Activated naive CD4-positive, alpha-beta T cell treated with anti-CD3 and anti-CD28 coated beads for 36 hours (primary cell): ENCODE results near the gene S1PR4. TPM values are rescaled to one million over a fixed set of nuclear protein-coding genes. Genes with fewer than 3 reads are reported as not detected.

Experiments used
- CTCF ChIA-PET: fragments of 350-600 bp; sonication (Branson Sonifier 250); formaldehyde crosslinking; loops from one replicate; lab custom pipeline; 2021; ENCODE audit warnings: antibody characterized with exemption; lab: Charles Lee
- DNase-seq: peaks from one replicate; pipeline ENCODE4 v3.0.0-alpha.2; 2020
- H3K27ac Mint-ChIP-seq: one replicate; pipeline ENCODE4 v1.8.0; 2021; ENCODE audit warnings: mild to moderate bottlenecking, mixed read lengths
- H3K27me3 Mint-ChIP-seq: one replicate; pipeline ENCODE4 v1.8.0; 2021; ENCODE audit warnings: low read depth, mixed read lengths
- H3K36me3 Mint-ChIP-seq: one replicate; pipeline ENCODE4 v1.8.0; 2021; ENCODE audit warnings: low read depth, mixed read lengths
- H3K4me1 Mint-ChIP-seq: one replicate; pipeline ENCODE4 v1.8.0; 2021; ENCODE audit warnings: low read depth, mixed read lengths
- H3K4me3 Mint-ChIP-seq: one replicate; pipeline ENCODE4 v1.8.0; 2021; ENCODE audit warnings: mild to moderate bottlenecking, moderate library complexity, mixed read lengths
- H3K9me3 Mint-ChIP-seq: one replicate; pipeline ENCODE4 v1.8.0; 2021; ENCODE audit warnings: mixed read lengths
- intact Hi-C: fragments of 100-400 bp; cut with micrococcal nuclease; formaldehyde crosslinking; loops from one replicate; pipeline ENCODE4 v1.15.1; 2023
- total RNA-seq, 2 experiments: library from RNA; stranded (reverse); gene quantifications; one replicate each; pipeline ENCODE4 v1.2.3, GENCODE V29; 2021

Gene S1PR4, protein sequence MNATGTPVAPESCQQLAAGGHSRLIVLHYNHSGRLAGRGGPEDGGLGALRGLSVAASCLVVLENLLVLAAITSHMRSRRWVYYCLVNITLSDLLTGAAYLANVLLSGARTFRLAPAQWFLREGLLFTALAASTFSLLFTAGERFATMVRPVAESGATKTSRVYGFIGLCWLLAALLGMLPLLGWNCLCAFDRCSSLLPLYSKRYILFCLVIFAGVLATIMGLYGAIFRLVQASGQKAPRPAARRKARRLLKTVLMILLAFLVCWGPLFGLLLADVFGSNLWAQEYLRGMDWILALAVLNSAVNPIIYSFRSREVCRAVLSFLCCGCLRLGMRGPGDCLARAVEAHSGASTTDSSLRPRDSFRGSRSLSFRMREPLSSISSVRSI
- total RNA-seq = 10 to 100 TPM; 22.4 to 24.1 TPM

GRCh38 chr19:3178377-3178972 is at the start of gene S1PR4:
Gene S1PR4 (plus strand): TSS chr19:3178769. CDS start chr19:3178793, 24 bp downstream.
- CTCF ChIA-PET = no interaction called here
- Mint-ChIP-seq H3K4me1 (peaks cover 27% of the 10 kb centered on the region), H3K9me3 (no peaks in the 10 kb centered on the region), H3K4me3 (peak within 1 kb of the TSS; percentile 100), H3K36me3 (peaks cover 21% of the 10 kb centered on the region), H3K27me3 (no peaks in the 10 kb centered on the region), H3K27ac (peak within 1 kb of the TSS; percentile 99)
- peak; percentile 73 for DNase-seq
- intact Hi-C loops = loop anchor here (2.0 kb wide), 1 partner anchor 46 kb away; no protein-coding TSS in a partner anchor

DNA sequence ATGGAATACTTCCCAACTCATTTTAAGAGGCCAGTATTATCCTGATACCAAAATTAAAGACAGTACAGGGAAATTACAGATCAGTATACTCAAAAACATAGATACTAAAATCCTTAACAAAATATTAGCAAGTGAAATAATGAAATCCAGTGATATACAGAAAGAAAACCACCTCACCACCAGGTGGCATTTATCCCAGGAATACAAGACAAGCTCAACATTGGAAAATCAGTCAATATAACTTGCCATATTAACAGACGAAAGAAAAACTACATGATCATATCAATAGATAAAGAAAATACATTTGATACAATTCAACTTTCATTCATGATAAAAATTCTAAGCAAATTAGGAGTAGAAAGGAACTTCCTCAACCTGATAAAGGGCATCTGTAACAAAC is 49.5 kb upstream of the S1PR4 start:
- DNase-seq = peak; percentile 48
- intact Hi-C loops = loop anchor here (1.0 kb wide), 1 partner anchor 34 kb away; no protein-coding TSS in a partner anchor

GRCh38 chr19:3131168-3131567 is 47.4 kb upstream of the S1PR4 start:
- Mint-ChIP-seq H3K4me3 (no peak overlapping the region), H3K4me1 (peaks cover 26% of the 10 kb centered on the region), H3K27ac (no peak overlapping the region), H3K36me3 (no peaks in the 10 kb centered on the region), H3K9me3 (no peaks in the 10 kb centered on the region), H3K27me3 (peaks cover 2% of the 10 kb centered on the region)
- DNase-seq = no peak
- CTCF ChIA-PET = interaction anchor here (0.7 to 4.9 kb wide), 4 partner anchors 11 to 51 kb away, joined by 3 to 56 read pairs (median 20); no protein-coding TSS in a partner anchor
- intact Hi-C loops = no loop called here

More for the DNA sequence above, 49.5 kb upstream of the S1PR4 start:
- Mint-ChIP-seq H3K27me3 (no peaks in the 10 kb centered on the region), H3K9me3 (no peaks in the 10 kb centered on the region), H3K4me3 (no peak overlapping the region), H3K27ac (no peak overlapping the region), H3K4me1 (peaks cover 21% of the 10 kb centered on the region), H3K36me3 (no peaks in the 10 kb centered on the region)
- CTCF ChIA-PET = interaction anchor here (0.9 to 4.9 kb wide), 9 partner anchors 13 to 177 kb away, joined by 5 to 56 read pairs (median 10); no protein-coding TSS in a partner anchor

DNA sequence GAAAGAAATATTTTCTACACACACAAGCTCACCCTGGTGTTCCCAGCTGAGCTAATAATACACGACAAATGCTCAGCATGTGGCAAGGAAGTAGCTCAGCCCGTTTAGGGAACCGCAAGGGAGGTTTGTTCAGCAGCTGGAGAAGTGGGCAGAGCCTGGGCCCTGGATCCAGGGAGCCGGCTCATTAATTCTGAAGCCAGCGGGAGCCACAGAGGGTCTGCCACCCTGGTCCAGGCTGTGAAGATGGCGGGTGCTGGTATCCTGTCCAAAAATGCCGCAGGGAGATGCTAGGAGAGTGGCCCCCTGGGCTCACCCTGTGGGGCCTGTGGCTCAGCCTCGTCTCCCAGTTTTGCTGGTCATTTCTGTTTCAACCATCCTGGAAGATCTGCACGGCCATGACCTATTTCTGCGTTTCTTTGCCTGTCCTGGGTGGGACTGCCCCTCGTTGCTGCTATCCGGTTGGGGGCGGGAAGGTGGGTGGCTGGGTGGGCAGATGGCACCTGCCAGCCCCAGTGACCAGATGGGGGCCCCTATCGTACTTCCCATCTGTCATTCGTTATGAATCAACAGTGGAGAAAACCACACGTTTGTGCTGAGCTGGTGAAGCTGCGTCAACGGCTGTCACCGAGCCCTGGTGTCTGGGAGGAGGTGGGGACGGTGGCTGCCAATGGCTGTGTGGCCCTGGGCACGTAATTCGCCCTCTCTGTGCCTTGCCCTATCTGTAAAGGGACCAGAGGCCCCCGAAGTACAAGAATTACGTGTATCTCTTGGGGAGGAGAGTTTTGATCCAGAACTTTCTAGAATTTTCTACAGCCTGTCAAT is 45.4 kb upstream of the S1PR4 start:
- Mint-ChIP-seq H3K4me3 (peak overlapping the region; percentile 10), H3K36me3 (peaks cover 2% of the 10 kb centered on the region), H3K27ac (peak overlapping the region; percentile 88), H3K27me3 (peaks cover 7% of the 10 kb centered on the region), H3K9me3 (no peaks in the 10 kb centered on the region), H3K4me1 (peaks cover 30% of the 10 kb centered on the region)
- DNase-seq = peak; percentile 96
- intact Hi-C loops = loop anchor here (1.0 to 2.0 kb wide), 5 partner anchors 9 to 1050 kb away; partner anchors contain the start of genes ANKRD24, S1PR4, SIRT6 and TLE6
- CTCF ChIA-PET = interaction anchor here (0.6 to 1.2 kb wide), 4 partner anchors 13 to 173 kb away, joined by 3 to 4 read pairs (median 3); no protein-coding TSS in a partner anchor

GRCh38 chr19:3133793-3134116 is 44.8 kb upstream of the S1PR4 start:
- intact Hi-C loops = loop anchor here (1.0 to 2.0 kb wide), 5 partner anchors 9 to 1049 kb away; partner anchors contain the start of genes ANKRD24, S1PR4, SIRT6 and TLE6
- no peaks in the 10 kb centered on the region for H3K9me3 Mint-ChIP-seq
- H3K4me1 Mint-ChIP-seq = peaks cover 30% of the 10 kb centered on the region
- no peak for DNase-seq
- CTCF ChIA-PET = interaction anchor here (1.2 kb wide), 1 partner anchor 12 kb away, joined by 3 read pairs; no protein-coding TSS in a partner anchor
- H3K27me3 Mint-ChIP-seq = peaks cover 7% of the 10 kb centered on the region
- H3K36me3 Mint-ChIP-seq = peaks cover 2% of the 10 kb centered on the region
- H3K27ac Mint-ChIP-seq = peak overlapping the region; percentile 88
- peak overlapping the region; percentile 10 for H3K4me3 Mint-ChIP-seq

DNA sequence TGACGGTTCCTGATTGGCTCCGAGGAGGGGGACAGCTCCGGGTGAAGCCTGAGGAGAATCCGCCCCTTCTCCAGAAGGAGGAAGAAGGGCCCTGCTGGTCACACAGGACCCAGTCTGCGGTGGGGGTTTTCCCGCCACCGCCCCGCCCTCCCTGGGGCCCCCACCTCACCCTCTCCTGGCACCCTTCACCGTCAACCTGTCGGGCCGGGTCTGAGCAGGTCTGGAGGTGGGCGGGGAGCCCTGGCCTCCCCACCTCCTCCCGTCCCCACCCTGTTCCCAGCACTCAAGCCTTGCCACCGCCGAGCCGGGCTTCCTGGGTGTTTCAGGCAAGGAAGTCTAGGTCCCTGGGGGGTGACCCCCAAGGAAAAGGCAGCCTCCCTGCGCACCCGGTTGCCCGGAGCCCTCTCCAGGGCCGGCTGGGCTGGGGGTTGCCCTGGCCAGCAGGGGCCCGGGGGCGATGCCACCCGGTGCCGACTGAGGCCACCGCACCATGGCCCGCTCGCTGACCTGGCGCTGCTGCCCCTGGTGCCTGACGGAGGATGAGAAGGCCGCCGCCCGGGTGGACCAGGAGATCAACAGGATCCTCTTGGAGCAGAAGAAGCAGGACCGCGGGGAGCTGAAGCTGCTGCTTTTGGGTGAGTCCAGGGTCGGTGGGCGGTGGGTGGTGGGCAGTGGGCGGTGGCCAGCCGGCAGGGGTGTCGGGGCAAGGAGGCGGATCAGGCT is 42.4 kb upstream of the S1PR4 start, which contains the start of gene GNA15:
TSS of gene GNA15 (plus strand) at position 73 of the 723 bp plus-strand sequence. CDS start at position 491, 418 bp downstream.
- Mint-ChIP-seq H3K4me1 (peaks cover 36% of the 10 kb centered on the region), H3K27me3 (peaks cover 7% of the 10 kb centered on the region), H3K27ac (peak within 1 kb of the TSS; percentile 46), H3K9me3 (no peaks in the 10 kb centered on the region), H3K36me3 (peaks cover 2% of the 10 kb centered on the region), H3K4me3 (peak within 1 kb of the TSS; percentile 69)
- CTCF ChIA-PET = interaction anchor here (0.6 to 1.1 kb wide), 3 partner anchors 23 to 33 kb away, joined by 4 to 5 read pairs (median 4); no protein-coding TSS in a partner anchor
- intact Hi-C loops = no loop called here
- peak; percentile 67 for DNase-seq

DNA sequence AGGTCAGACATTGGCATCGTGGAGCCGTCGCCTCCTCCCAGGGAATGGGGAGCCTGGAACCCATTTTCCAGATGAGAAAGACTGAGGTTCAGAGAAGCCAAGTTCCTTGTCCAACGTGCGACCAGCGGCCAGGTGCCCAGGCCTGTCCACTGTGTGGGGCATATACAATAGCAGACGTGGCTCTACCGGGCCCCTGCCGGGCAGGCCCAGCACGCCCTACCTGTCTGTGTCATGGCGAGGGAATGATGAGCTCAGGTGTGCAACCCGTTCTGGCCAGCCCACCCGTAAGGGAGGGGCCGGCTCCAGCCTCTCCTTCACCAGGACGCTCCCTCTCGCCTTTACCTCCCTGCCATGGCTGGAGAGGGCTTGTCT is 41.9 kb upstream of the S1PR4 start:
- CTCF ChIA-PET = interaction anchor here (1.0 kb wide), 1 partner anchor 27 kb away, joined by 5 read pairs; no protein-coding TSS in a partner anchor
- DNase-seq = no peak
- Mint-ChIP-seq H3K9me3 (no peaks in the 10 kb centered on the region), H3K36me3 (peaks cover 2% of the 10 kb centered on the region), H3K4me1 (peaks cover 38% of the 10 kb centered on the region), H3K27ac (peak overlapping the region; percentile 46), H3K4me3 (peak overlapping the region; percentile 69), H3K27me3 (peaks cover 7% of the 10 kb centered on the region)
- intact Hi-C loops = no loop called here

DNA sequence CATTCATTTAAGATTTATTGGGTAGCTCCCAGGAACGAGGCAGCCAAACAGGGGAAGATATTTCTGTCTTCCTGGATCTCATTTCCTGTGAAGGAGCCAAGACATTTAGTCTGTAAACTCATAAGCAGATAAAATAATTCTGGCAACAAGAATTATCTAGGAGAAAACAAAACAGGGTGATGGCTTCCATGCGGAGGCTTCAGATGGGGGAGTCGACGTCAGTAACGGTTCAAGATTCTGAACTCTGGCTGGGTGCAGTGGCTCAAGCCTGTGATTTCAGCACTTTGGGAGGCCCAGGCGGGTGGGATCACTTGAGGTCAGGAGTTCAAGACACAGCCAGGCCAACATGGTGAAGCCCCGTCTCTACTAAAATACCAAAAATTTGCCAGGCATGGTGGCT is 41.5 kb upstream of the S1PR4 start:
- Mint-ChIP-seq H3K27ac (peak overlapping the region; percentile 46), H3K4me3 (peak overlapping the region; percentile 69), H3K27me3 (peaks cover 7% of the 10 kb centered on the region), H3K36me3 (peaks cover 2% of the 10 kb centered on the region), H3K4me1 (peaks cover 42% of the 10 kb centered on the region), H3K9me3 (no peaks in the 10 kb centered on the region)
- intact Hi-C loops = no loop called here
- CTCF ChIA-PET = interaction anchor here (1.0 kb wide), 1 partner anchor 27 kb away, joined by 5 read pairs; no protein-coding TSS in a partner anchor
- no peak for DNase-seq

DNA sequence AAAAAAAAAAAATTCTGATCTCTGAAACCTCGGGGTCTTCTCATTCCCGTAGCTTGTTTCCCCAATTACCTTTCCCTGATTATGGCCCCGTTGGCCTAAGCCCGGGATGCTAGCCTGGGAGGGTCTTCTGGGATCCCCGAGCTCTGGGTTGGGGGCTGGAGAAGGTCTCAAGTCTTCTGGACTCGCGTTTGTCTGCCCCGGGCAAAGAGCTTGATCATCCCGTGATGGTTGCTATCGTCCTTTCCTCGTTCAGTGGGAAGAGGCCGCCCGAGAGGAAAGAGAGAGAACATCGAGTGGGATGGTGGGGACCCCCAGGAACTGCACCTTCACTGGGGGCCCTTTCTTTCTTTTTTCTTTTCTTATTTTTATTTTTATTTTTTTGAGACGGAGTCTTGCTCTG is 40.3 kb upstream of the S1PR4 start:
- no peak overlapping the region for H3K4me3 Mint-ChIP-seq
- intact Hi-C loops = no loop called here
- no peak for DNase-seq

DNA sequence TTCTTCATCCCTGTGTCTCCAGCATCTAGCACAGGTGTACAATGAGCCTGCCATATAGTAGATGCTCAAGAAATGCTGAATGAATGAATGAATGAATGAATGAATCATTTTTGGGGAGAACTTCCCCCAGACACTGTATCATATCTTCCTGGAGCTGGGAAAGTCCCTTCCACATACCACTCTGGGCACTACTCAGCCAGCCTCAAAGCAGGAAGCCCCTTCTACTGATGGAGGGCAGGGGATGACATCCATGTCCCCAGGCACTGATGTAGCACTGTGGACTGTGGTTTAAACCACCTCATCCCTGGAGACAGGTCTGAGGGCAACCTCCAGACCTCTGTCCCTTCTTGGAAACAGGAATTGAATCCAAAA is 37.9 kb upstream of the S1PR4 start:
- Mint-ChIP-seq H3K27ac (peak overlapping the region; percentile 56), H3K4me1 (peaks cover 33% of the 10 kb centered on the region), H3K36me3 (peaks cover 2% of the 10 kb centered on the region), H3K27me3 (peaks cover 5% of the 10 kb centered on the region), H3K9me3 (no peaks in the 10 kb centered on the region), H3K4me3 (no peak overlapping the region)
- CTCF ChIA-PET = interaction anchor here (0.5 to 2.7 kb wide), 3 partner anchors 11 to 43 kb away, joined by 3 to 15 read pairs (median 5); no protein-coding TSS in a partner anchor
- intact Hi-C loops = no loop called here
- DNase-seq = no peak

More for the DNA sequence above, 40.3 kb upstream of the S1PR4 start:
- peaks cover 45% of the 10 kb centered on the region for H3K4me1 Mint-ChIP-seq
- CTCF ChIA-PET = interaction anchor here (0.7 kb wide), 1 partner anchor 22 kb away, joined by 3 read pairs; no protein-coding TSS in a partner anchor
- peaks cover 7% of the 10 kb centered on the region for H3K27me3 Mint-ChIP-seq
- H3K27ac Mint-ChIP-seq = no peak overlapping the region
- no peaks in the 10 kb centered on the region for H3K9me3 Mint-ChIP-seq
- peaks cover 2% of the 10 kb centered on the region for H3K36me3 Mint-ChIP-seq

DNA sequence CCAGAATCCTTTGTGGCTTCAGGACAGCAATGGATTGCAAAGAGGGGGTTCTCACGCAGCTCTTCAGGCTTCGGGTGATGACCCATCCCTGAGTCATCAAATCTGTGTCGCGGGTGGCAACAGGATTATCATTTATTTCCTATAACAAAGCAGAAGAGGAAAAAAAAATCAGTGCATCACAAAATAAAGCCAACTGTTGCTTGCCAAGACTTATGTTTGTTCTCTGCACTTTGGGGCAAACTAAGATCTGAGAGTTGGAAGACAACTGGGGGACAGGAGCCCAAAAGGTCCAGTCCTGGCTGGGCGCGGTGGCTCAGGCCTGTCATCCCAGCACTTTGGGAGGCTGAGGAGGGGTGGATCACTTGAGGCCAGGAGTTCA is 36.3 kb upstream of the S1PR4 start:
- DNase-seq = peak; percentile 82
- Mint-ChIP-seq H3K36me3 (no peaks in the 10 kb centered on the region), H3K27ac (peak overlapping the region; percentile 73), H3K9me3 (no peaks in the 10 kb centered on the region), H3K4me1 (peaks cover 33% of the 10 kb centered on the region), H3K4me3 (peak overlapping the region; percentile 42), H3K27me3 (no peaks in the 10 kb centered on the region)
- CTCF ChIA-PET = interaction anchor here (0.7 to 2.7 kb wide), 6 partner anchors 12 to 38 kb away, joined by 3 to 15 read pairs (median 4); no protein-coding TSS in a partner anchor
- intact Hi-C loops = loop anchor here (1.0 kb wide), 2 partner anchors 9 to 13 kb away; no protein-coding TSS in a partner anchor
